HL-60 (cell line): ENCODE results near the gene NKAIN2.

Source experiments
- DNase-seq, 2 experiments: peaks; one replicate each; pipeline ENCODE4 v3.0.0-alpha.2; 2010 to 2020; ENCODE audit warnings: low read depth in 1 of 2, low spot score in 1 of 2
- H3K27ac ChIP-seq: fragments of 250-450 bp; sonication (Bioruptor Pico); replicated peaks from 2 replicates; pipeline ENCODE4 v1.5.1; 2020; ENCODE audit warnings: mild to moderate bottlenecking, moderate library complexity
- H3K27me3 ChIP-seq: fragments of 250-450 bp; sonication (Bioruptor Pico); 2 replicates; pipeline ENCODE4 v1.5.1; 2021; ENCODE audit warnings: mild to moderate bottlenecking, moderate library complexity; ENCODE audit not compliant: insufficient read depth, poor library complexity, severe bottlenecking
- H3K4me3 ChIP-seq: replicated peaks from 2 replicates; pipeline ENCODE4 v1.5.1; 2011; ENCODE audit warnings: mild to moderate bottlenecking, control low read depth, low read length; ENCODE audit not compliant: insufficient read depth
- CTCF ChIP-seq: IDR thresholded peaks from one replicate; pipeline ENCODE4 v1.5.1; 2011; ENCODE audit warnings: low read length, control low read depth, inconsistent platforms; ENCODE audit not compliant: insufficient read depth
- GABPA ChIP-seq: IDR thresholded peaks from 2 replicates; pipeline ENCODE4 v1.6.1; 2012; ENCODE audit warnings: low read depth
- POLR2AphosphoS5 ChIP-seq: IDR thresholded peaks from 2 replicates; pipeline ENCODE4 v1.6.1; 2012; ENCODE audit warnings: low read depth
- REST ChIP-seq: IDR thresholded peaks from 2 replicates; pipeline ENCODE4 v1.6.1; 2012; ENCODE audit warnings: low read depth; ENCODE audit not compliant: insufficient replicate concordance
- SPI1 ChIP-seq: IDR thresholded peaks from 2 replicates; pipeline ENCODE4 v1.6.1; 2012; ENCODE audit warnings: low read depth, mild to moderate bottlenecking, borderline replicate concordance

NKAIN2 gene

GRCh38 chr6:124679387-124679786, 875.7 kb downstream of the NKAIN2 start:
- no peaks in the 10 kb centered on the region for H3K27me3 ChIP-seq
- H3K27ac ChIP-seq: no peak overlapping the region
- TF ChIP-seq GABPA: no peak
- no peak for TF ChIP-seq POLR2AphosphoS5
- no peak for TF ChIP-seq REST
- no peak for TF ChIP-seq CTCF
- no peak for TF ChIP-seq SPI1

GRCh38 chr6:124682751-124683150, 879.1 kb downstream of the NKAIN2 start:
- Histone ChIP-seq H3K27me3 (no peaks in the 10 kb centered on the region), H3K27ac (no peak overlapping the region), H3K4me3 (no peak overlapping the region)
- no peak for DNase-seq
- TF ChIP-seq REST (no peak), SPI1 (no peak), CTCF (no peak), GABPA (no peak), POLR2AphosphoS5 (no peak)

More at GRCh38 chr6:124679387-124679786, 875.7 kb downstream of the NKAIN2 start:
- DNase-seq: no peak
- H3K4me3 ChIP-seq: no peak overlapping the region

GRCh38 chr6:124683507-124683906, 879.8 kb downstream of the NKAIN2 start:
- no peak for DNase-seq
- no peak overlapping the region for H3K27ac ChIP-seq
- no peaks in the 10 kb centered on the region for H3K27me3 ChIP-seq
- no peak for TF ChIP-seq POLR2AphosphoS5
- TF ChIP-seq CTCF: no peak
- no peak for TF ChIP-seq REST
- no peak for TF ChIP-seq GABPA
- no peak for TF ChIP-seq SPI1
- H3K4me3 ChIP-seq: no peak overlapping the region
